ENCODE measurements around the gene MXRA5.

Gene MXRA5

DNA sequence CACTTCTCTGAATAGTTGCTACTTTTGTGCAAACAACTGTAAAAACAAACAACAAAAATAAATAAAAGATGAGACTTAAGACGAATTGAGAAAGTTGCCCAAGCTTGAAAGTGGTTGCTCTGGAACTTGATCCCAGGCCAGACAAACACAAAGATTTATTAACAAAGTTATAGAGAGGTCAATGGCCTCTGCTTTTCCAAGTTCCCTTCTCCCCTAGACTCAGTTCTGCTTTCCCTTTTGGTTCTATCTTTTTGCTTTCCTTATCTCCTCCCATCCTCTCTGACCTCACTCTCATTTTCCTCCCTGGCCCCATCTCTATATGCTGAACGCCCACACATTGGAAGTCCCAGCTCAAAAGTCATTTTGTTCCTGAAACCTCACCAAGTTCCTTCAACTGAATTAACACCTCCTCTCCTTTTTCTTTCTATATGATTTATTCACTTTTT, 82.7 kb downstream of the MXRA5 start:
- no peak overlapping the region for H3K4me3 ChIP-seq (ENCODE audit: low read depth, low read length)
- CTCF ChIA-PET = interaction anchor here (1.3 kb wide), 1 partner anchor 286 kb away, joined by 3 read pairs; no protein-coding TSS in a partner anchor
- no peak for DNase-seq (ENCODE audit: low read depth, low spot score)
- POLR2A ChIA-PET = no interaction called here
- TF ChIP-seq, protein P1, sequence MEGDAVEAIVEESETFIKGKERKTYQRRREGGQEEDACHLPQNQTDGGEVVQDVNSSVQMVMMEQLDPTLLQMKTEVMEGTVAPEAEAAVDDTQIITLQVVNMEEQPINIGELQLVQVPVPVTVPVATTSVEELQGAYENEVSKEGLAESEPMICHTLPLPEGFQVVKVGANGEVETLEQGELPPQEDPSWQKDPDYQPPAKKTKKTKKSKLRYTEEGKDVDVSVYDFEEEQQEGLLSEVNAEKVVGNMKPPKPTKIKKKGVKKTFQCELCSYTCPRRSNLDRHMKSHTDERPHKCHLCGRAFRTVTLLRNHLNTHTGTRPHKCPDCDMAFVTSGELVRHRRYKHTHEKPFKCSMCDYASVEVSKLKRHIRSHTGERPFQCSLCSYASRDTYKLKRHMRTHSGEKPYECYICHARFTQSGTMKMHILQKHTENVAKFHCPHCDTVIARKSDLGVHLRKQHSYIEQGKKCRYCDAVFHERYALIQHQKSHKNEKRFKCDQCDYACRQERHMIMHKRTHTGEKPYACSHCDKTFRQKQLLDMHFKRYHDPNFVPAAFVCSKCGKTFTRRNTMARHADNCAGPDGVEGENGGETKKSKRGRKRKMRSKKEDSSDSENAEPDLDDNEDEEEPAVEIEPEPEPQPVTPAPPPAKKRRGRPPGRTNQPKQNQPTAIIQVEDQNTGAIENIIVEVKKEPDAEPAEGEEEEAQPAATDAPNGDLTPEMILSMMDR (IDR thresholded peaks at IDR 0.05; ENCODE audit: insufficient read depth, low read length, missing control alignments) = no peak

DNA sequence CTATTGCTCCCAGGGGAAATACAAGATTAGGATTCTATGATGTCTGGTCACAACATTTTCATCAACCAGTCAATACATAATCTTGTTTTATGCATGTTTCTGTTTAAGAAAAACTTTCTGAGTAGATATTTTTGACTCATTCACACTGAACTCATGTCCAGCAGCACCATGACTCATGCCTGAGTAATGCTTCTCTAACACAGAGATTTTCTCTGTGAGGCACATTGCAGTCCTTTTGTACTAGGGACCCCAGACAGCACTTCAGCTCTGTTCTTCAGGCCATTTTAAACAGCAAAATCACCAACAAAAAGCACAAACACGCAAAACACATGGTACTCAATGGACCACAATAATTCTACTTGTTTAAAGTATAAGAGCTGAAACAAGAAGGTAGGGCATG, 83.6 kb downstream of the MXRA5 start:
- ChIA-PET CTCF (interaction anchor here (1.3 kb wide), 1 partner anchor 287 kb away, joined by 3 read pairs; no protein-coding TSS in a partner anchor), POLR2A (no interaction called here)
- no peak for DNase-seq (ENCODE audit: low read depth, low spot score)
- TF ChIP-seq, protein P1 (IDR thresholded peaks at IDR 0.05; ENCODE audit: insufficient read depth, low read length, missing control alignments) = no peak
- H3K4me3 ChIP-seq (ENCODE audit: low read depth, low read length) = no peak overlapping the region
